ENCODE measurements around the gene SIRPB2.
"Not testable (repeated sequence)": the region's sequence is repeated elsewhere in the genome, so short reads cannot be mapped to it uniquely, and the experiment has no call there.

The SIRPB2 gene

GRCh38 chr20:1499528-1500420 is 8.6 kb upstream of the SIRPB2 start:
- no peak for DNase-seq

GRCh38 chr20:1497371-1497770 is 6.2 kb upstream of the SIRPB2 start:
- not testable (repeated sequence) for DNase-seq

GRCh38 chr20:1496930-1497329 is 5.7 kb upstream of the SIRPB2 start:
- DNase-seq: no peak

GRCh38 chr20:1494436-1494835 is 3.2 kb upstream of the SIRPB2 start:
- no peak for DNase-seq

- no peak for DNase-seq
Measured at GRCh38 chr20:1493536-1493935, 2.3 kb upstream of the SIRPB2 start.

- no peak for DNase-seq
Measured at GRCh38 chr20:1491860-1492642, 831 bp upstream of the SIRPB2 start.

- DNase-seq: no peak
Measured at GRCh38 chr20:1490643-1491195, 501 bp downstream of the SIRPB2 start.

GRCh38 chr20:1489764-1490436 is 1.3 kb downstream of the SIRPB2 start:
- no peak for DNase-seq

- no peak for DNase-seq
Measured at GRCh38 chr20:1489325-1489724, 1.9 kb downstream of the SIRPB2 start.

- DNase-seq: no peak
Measured at GRCh38 chr20:1486566-1486965, 4.7 kb downstream of the SIRPB2 start.

- no peak for DNase-seq
Measured at GRCh38 chr20:1484438-1485116, 6.6 kb downstream of the SIRPB2 start.

GRCh38 chr20:1479831-1480595 is 11.2 kb downstream of the SIRPB2 start:
- DNase-seq: no peak

- DNase-seq: no peak
Measured at GRCh38 chr20:1478566-1478965, 12.7 kb downstream of the SIRPB2 start.

GRCh38 chr20:1477896-1478490 is 13.2 kb downstream of the SIRPB2 start:
- no peak for DNase-seq

- no peak for DNase-seq
Measured at GRCh38 chr20:1474817-1475603, 16.2 kb downstream of the SIRPB2 start.

GRCh38 chr20:1474325-1474724 is 16.9 kb downstream of the SIRPB2 start:
- no peak for DNase-seq

GRCh38 chr20:1473246-1474220 is 17.7 kb downstream of the SIRPB2 start:
- DNase-seq: no peak

- no peak for DNase-seq
Measured at GRCh38 chr20:1472556-1473245, 18.5 kb downstream of the SIRPB2 start.

- no peak for DNase-seq
Measured at GRCh38 chr20:1471242-1471641, 20.0 kb downstream of the SIRPB2 start.
